Ascending aorta (tissue), 2 donors: ENCODE results near the gene RAD51. TPM values are rescaled to one million over a fixed set of nuclear protein-coding genes. Genes with fewer than 3 reads are reported as not detected.
"Not testable (repeated sequence)": the region's sequence is repeated elsewhere in the genome, so short reads cannot be mapped to it uniquely, and the experiment has no call there.

Experiments
- DNase-seq, 2 donors: peaks; one replicate each; pipeline ENCODE4 v3.0.0-alpha.2; 2019; ENCODE audit warnings: low spot score in 2 of 2
- H3K27ac ChIP-seq, 2 donors: fragments of 200-600 bp; sonication (generic); one replicate each; pipeline ENCODE4 v1.5.1; 2016 to 2017; ENCODE audit warnings: mild to moderate bottlenecking in 1 of 2
- H3K27me3 ChIP-seq: fragments of 200-600 bp; sonication (generic); one replicate; pipeline ENCODE4 v1.5.1; 2017
- H3K36me3 ChIP-seq, 2 donors: fragments of 200-600 bp; sonication (generic); one replicate each; pipeline ENCODE4 v1.5.1; 2016
- H3K4me1 ChIP-seq, 2 donors: fragments of 200-600 bp; sonication (generic); one replicate each; pipeline ENCODE4 v1.5.1; 2016 to 2017; ENCODE audit warnings: mild to moderate bottlenecking in 1 of 2
- H3K4me3 ChIP-seq, 2 donors: fragments of 200-600 bp; sonication (generic); one replicate each; pipeline ENCODE4 v1.5.1; 2016 to 2017; ENCODE audit warnings: mild to moderate bottlenecking in 1 of 2
- H3K9me3 ChIP-seq, 2 donors: fragments of 200-600 bp; sonication (generic); one replicate each; pipeline ENCODE4 v1.5.1; 2016
- CTCF ChIP-seq, 3 experiments: fragments of 200-600 bp in 2 of 3; fragments of 450-650 bp in 1 of 3; sonication (generic) in 2 of 3; IDR thresholded peaks; one replicate each; pipeline ENCODE4 v1.5.1; 2016 to 2019; ENCODE audit warnings: antibody characterized with exemption in 3 of 3, mild to moderate bottlenecking in 1 of 3, moderate library complexity in 1 of 3
- intact Hi-C: fragments of 100-400 bp; cut with DNase I; formaldehyde crosslinking; loops from one replicate; pipeline ENCODE4 v1.15.1; 2023
- total RNA-seq: library from RNA; depleted of rRNA; stranded (reverse); fragments of >200 nt; gene quantifications from one replicate; pipeline ENCODE4 v1.1.0, GENCODE V29; 2016

The RAD51 gene
- total RNA-seq, 1 donor from 2014 or later: not detected

GRCh38 chr15:40680151-40680550, 14.8 kb upstream of the RAD51 start:
- Histone ChIP-seq H3K27ac (no peak overlapping the region), H3K4me3 (no peak overlapping the region), H3K27me3 (no peaks in the 10 kb centered on the region), H3K4me1 (no peaks in the 10 kb centered on the region), H3K9me3 (no peaks in the 10 kb centered on the region), H3K36me3 (no peaks in the 10 kb centered on the region)
- TF ChIP-seq CTCF (IDR thresholded peaks at IDR 0.05): no peak
- intact Hi-C loops: no loop called here
- no peak for DNase-seq

- intact Hi-C loops: not testable (repeated sequence)
These were observed 14.0 kb upstream of the RAD51 start for GRCh38 chr15:40680959-40681358.

GRCh38 chr15:40684381-40684780, 10.6 kb upstream of the RAD51 start:
- Histone ChIP-seq H3K9me3 (no peaks in the 10 kb centered on the region), H3K4me1 (no peaks in the 10 kb centered on the region), H3K27ac (no peak overlapping the region), H3K4me3 (no peak overlapping the region), H3K36me3 (no peaks in the 10 kb centered on the region), H3K27me3 (no peaks in the 10 kb centered on the region)
- intact Hi-C loops: no loop called here
- TF ChIP-seq CTCF (IDR thresholded peaks at IDR 0.05): no peak
- no peak for DNase-seq

More at GRCh38 chr15:40680959-40681358, 14.0 kb upstream of the RAD51 start:
- not testable (repeated sequence) for H3K27ac ChIP-seq, H3K27me3 ChIP-seq, DNase-seq, H3K36me3 ChIP-seq, H3K4me3 ChIP-seq, H3K4me1 ChIP-seq, H3K9me3 ChIP-seq

- Histone ChIP-seq H3K27ac (no peak overlapping the region), H3K27me3 (no peaks in the 10 kb centered on the region), H3K4me3 (no peak overlapping the region), H3K4me1 (no peaks in the 10 kb centered on the region), H3K36me3 (no peaks in the 10 kb centered on the region), H3K9me3 (no peaks in the 10 kb centered on the region)
- TF ChIP-seq CTCF (IDR thresholded peaks at IDR 0.05): no peak
- intact Hi-C loops: no loop called here
- DNase-seq: no peak
These were observed 9.6 kb upstream of the RAD51 start for GRCh38 chr15:40685376-40685775.

- no peaks in the 10 kb centered on the region for H3K9me3 ChIP-seq
- no peak overlapping the region for H3K27ac ChIP-seq
- intact Hi-C loops: no loop called here
- no peaks in the 10 kb centered on the region for H3K27me3 ChIP-seq
- TF ChIP-seq CTCF (IDR thresholded peaks at IDR 0.05): no peak
- no peak overlapping the region for H3K4me3 ChIP-seq
- peaks cover 0 to 6% of the 10 kb centered on the region in 2 donors for H3K4me1 ChIP-seq
- H3K36me3 ChIP-seq: peaks cover 0 to 4% of the 10 kb centered on the region in 2 donors
- no peak for DNase-seq
These were observed 5.8 kb upstream of the RAD51 start for GRCh38 chr15:40688932-40689799.

GRCh38 chr15:40691737-40692136, 3.2 kb upstream of the RAD51 start:
- Histone ChIP-seq H3K4me3 (no peak overlapping the region), H3K36me3 (peaks cover 0 to 4% of the 10 kb centered on the region in 2 donors), H3K4me1 (peaks cover 0 to 8% of the 10 kb centered on the region in 2 donors), H3K9me3 (no peaks in the 10 kb centered on the region), H3K27ac (no peak overlapping the region), H3K27me3 (no peaks in the 10 kb centered on the region)
- no peak for DNase-seq
- TF ChIP-seq CTCF (IDR thresholded peaks at IDR 0.05): no peak
- intact Hi-C loops: loop anchor here (5.0 to 10.0 kb wide), 3 partner anchors 66 to 423 kb away; partner anchors contain the start of genes DNAJC17, INO80, RMDN3 and ZFYVE19
